Upper lobe of left lung (tissue), 6 donors: ENCODE data around the gene CST8. TPM values are rescaled to one million over a fixed set of nuclear protein-coding genes. Genes with fewer than 3 reads are reported as not detected.

Experiments
- ATAC-seq, 2 donors: fragments of 200-7000 bp; cut with Tn5 transposase; one replicate each; pipeline ENCODE4 v1.9.1; 2022; ENCODE audit warnings: mild to moderate bottlenecking in 2 of 2, moderate library complexity in 2 of 2; ENCODE audit not compliant: low FRiP score in 2 of 2
- DNase-seq, 2 donors: peaks; one replicate each; pipeline ENCODE4 v3.0.0-alpha.2; 2019 to 2020
- H3K27ac ChIP-seq, 4 donors: fragments of 200-600 bp; sonication (generic); one replicate each; pipeline ENCODE4 v1.5.1; 2016 to 2019
- H3K27me3 ChIP-seq, 4 donors: fragments of 200-600 bp; sonication (generic); one replicate each; pipeline ENCODE4 v1.5.1; 2017 to 2019
- H3K36me3 ChIP-seq, 4 donors: fragments of 200-600 bp; sonication (generic); one replicate each; pipeline ENCODE4 v1.5.1; 2016 to 2019
- H3K4me1 ChIP-seq, 4 donors: fragments of 200-600 bp; sonication (generic); one replicate each; pipeline ENCODE4 v1.5.1; 2018 to 2019
- H3K4me3 ChIP-seq, 4 donors: fragments of 200-600 bp; sonication (generic); one replicate each; pipeline ENCODE4 v1.5.1; 2017 to 2019; ENCODE audit warnings: mild to moderate bottlenecking in 2 of 4, moderate library complexity in 1 of 4
- H3K9me3 ChIP-seq, 4 donors: fragments of 200-600 bp; sonication (generic); one replicate each; pipeline ENCODE4 v1.5.1; 2018 to 2019
- EP300 ChIP-seq, 4 donors: sonication (generic); formaldehyde crosslinking; IDR thresholded peaks; one replicate each; pipeline ENCODE4 v1.5.1; 2017; ENCODE audit warnings: antibody characterized with exemption in 4 of 4, control low read depth in 2 of 4
- POLR2A ChIP-seq, 4 donors: fragments of 450-650 bp; IDR thresholded peaks; one replicate each; pipeline ENCODE4 v1.5.1; 2016 to 2017; ENCODE audit warnings: antibody characterized with exemption in 4 of 4, mild to moderate bottlenecking in 2 of 4
- POLR2AphosphoS5 ChIP-seq, 2 donors: sonication (generic); formaldehyde crosslinking; IDR thresholded peaks; one replicate each; pipeline ENCODE4 v1.5.1; 2017; ENCODE audit warnings: antibody characterized with exemption in 2 of 2
- WGBS, 2 donors: methylation state at CpG; one replicate each; pipeline ENCODE4 v1.1.5; 2017 to 2018; 5-methylcytosine and 5-hydroxymethylcytosine counted together
- total RNA-seq, 6 donors: library from RNA; depleted of rRNA in 4 of 6; stranded (reverse); fragments of >200 nt in 4 of 6; gene quantifications; one replicate each; pipeline versions ENCODE4 v1.1.0 to v1.2.1, GENCODE V29; 2016 to 2021
- TF ChIP-seq, protein P1 (sequence below), 6 experiments: fragments of 450-650 bp in 4 of 6; fragments of 200-600 bp in 2 of 6; sonication (generic) in 2 of 6; IDR thresholded peaks; one replicate each; pipeline ENCODE4 v1.5.1; 2016 to 2019; ENCODE audit warnings: antibody characterized with exemption in 6 of 6
- donor health status: DM: no; HTN: no; CAD: no; lungs with moderate emphysema.
- donor health status: DM: no; HTN: yes; CAD: no; lungs with severe emphysema.

Gene CST8
- total RNA-seq, 6 donors from 2014 or later = not detected

DNA sequence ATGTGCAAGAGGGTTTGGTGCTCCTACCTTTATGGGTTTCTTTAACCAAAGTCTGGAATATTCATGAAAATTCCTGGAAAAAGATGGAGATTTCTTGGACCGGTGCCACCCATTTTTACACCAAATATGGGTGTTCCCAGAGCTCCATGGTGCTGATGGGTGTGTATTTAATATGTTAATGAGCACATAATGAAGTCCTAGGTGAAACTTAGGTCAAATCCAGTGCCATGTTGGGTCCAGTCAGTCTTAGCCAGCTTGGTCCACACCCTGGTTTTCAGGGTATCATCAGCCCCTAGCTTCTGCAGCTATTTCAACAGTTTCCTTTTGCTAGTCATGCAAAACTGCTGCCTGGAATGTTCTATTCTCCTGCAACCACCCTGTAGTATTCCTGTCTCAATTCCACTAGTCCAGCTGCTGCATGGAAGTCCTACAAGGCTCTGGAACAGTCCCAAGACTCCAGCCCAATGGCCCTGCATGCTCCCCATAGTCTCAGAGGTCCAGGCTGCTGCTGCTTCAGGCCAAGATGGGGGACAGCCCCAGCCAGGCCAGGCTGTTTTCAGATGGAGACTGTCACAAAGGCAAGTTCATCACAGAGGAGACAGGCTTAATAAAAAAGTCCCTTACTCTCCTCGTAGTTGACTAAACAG, 45.5 kb downstream of the CST8 start:
- Histone ChIP-seq H3K4me1 (no peaks in the 10 kb centered on the region), H3K27ac (no peak overlapping the region), H3K27me3 (no peaks in the 10 kb centered on the region), H3K9me3 (no peaks in the 10 kb centered on the region), H3K36me3 (no peaks in the 10 kb centered on the region), H3K4me3 (no peak overlapping the region)
- DNase-seq (no peak), ATAC-seq (no peak)
- TF ChIP-seq EP300 (IDR thresholded peaks at IDR 0.05) = no peak
- TF ChIP-seq POLR2AphosphoS5 (IDR thresholded peaks at IDR 0.05) = no peak
- TF ChIP-seq POLR2A (IDR thresholded peaks at IDR 0.05) = no peak
- TF ChIP-seq, protein P1, sequence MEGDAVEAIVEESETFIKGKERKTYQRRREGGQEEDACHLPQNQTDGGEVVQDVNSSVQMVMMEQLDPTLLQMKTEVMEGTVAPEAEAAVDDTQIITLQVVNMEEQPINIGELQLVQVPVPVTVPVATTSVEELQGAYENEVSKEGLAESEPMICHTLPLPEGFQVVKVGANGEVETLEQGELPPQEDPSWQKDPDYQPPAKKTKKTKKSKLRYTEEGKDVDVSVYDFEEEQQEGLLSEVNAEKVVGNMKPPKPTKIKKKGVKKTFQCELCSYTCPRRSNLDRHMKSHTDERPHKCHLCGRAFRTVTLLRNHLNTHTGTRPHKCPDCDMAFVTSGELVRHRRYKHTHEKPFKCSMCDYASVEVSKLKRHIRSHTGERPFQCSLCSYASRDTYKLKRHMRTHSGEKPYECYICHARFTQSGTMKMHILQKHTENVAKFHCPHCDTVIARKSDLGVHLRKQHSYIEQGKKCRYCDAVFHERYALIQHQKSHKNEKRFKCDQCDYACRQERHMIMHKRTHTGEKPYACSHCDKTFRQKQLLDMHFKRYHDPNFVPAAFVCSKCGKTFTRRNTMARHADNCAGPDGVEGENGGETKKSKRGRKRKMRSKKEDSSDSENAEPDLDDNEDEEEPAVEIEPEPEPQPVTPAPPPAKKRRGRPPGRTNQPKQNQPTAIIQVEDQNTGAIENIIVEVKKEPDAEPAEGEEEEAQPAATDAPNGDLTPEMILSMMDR (IDR thresholded peaks at IDR 0.05) = no peak
- 79 to 82% methylated on average over 2 of the region's 2 CpGs for WGBS, 2 donors

DNA sequence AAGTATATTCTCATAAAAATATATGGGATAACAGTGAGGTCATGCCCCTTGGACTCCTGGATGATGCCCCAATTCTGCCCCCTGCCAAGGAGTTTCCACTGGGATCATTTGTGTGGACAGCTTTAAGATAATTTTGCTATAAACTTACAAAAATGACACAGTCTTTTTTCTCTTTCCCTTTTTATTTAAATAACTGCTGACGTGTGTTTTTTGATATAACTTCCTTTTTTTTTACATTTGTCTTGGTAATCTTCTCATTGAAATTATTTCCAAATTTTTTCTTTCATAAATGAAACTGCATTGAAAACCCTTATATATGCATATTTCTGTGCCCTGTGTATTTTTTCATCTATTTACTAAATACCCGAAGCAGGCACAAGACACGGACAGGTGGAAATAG, 46.1 kb downstream of the CST8 start:
- Histone ChIP-seq H3K36me3 (no peaks in the 10 kb centered on the region), H3K27ac (no peak overlapping the region), H3K27me3 (no peaks in the 10 kb centered on the region), H3K9me3 (no peaks in the 10 kb centered on the region), H3K4me3 (no peak overlapping the region), H3K4me1 (no peaks in the 10 kb centered on the region)
- TF ChIP-seq, protein P1 (IDR thresholded peaks at IDR 0.05) = no peak
- TF ChIP-seq POLR2A (IDR thresholded peaks at IDR 0.05) (no peak), POLR2AphosphoS5 (IDR thresholded peaks at IDR 0.05) (no peak), EP300 (IDR thresholded peaks at IDR 0.05) (no peak)
- WGBS, 2 donors = 73 to 81% methylated on average over 3 of the region's 3 CpGs
- ATAC-seq (no peak), DNase-seq (no peak)

DNA sequence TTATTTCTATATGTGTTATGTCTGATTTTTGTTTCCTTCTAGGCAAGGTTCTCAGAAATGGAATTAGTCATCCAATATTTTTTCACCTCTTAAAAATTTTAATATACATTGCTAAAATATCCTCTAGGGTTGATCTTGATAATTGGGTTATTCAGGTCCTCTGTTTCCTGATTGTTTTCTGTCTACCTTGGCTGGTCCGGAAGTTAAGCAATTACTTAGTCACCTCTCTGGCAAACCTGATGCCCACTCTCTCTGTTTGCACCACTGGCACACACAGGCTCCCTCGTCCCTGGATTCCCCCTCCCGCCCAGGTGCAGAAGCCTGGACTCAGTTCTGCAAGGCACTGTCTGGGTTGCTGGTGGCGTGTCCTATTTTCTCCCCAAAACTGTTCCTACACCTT, 49.7 kb downstream of the CST8 start:
- Histone ChIP-seq H3K27me3 (no peaks in the 10 kb centered on the region), H3K27ac (no peak overlapping the region), H3K4me1 (no peaks in the 10 kb centered on the region), H3K9me3 (no peaks in the 10 kb centered on the region), H3K4me3 (no peak overlapping the region), H3K36me3 (no peaks in the 10 kb centered on the region)
- ATAC-seq (no peak), DNase-seq (no peak)
- TF ChIP-seq, protein P1 (IDR thresholded peaks at IDR 0.05) = no peak
- TF ChIP-seq POLR2AphosphoS5 (IDR thresholded peaks at IDR 0.05) (no peak), EP300 (IDR thresholded peaks at IDR 0.05) (no peak), POLR2A (IDR thresholded peaks at IDR 0.05) (no peak)
- WGBS, 2 donors = 70 to 76% methylated on average over 4 of the region's 4 CpGs

DNA sequence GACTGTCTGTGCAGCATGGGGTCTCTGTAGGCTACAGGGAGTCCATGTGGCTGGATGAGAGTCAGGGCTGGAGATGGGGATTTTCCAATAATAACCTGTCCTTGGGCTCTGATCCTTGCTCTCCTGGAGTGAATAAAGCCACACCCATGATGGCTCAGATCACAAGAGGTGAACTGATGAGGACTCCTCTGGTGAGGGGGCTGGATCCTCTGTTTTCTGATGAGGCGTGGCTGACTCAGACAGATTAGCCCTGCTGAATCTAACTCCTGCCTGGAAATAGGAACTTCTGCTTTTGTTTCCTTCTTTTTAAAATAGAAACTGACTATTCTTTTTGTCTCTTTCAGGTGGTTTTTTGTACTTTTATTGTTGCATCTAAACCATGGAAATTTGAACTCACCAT, 50.4 kb downstream of the CST8 start:
- no peak for DNase-seq
- H3K27ac ChIP-seq = no peak overlapping the region
- H3K36me3 ChIP-seq = no peaks in the 10 kb centered on the region
- 45 to 59% methylated on average over 1 of the region's 1 CpG for WGBS, 2 donors
- no peaks in the 10 kb centered on the region for H3K4me1 ChIP-seq
- peak in 1 of 2 donors; percentile 45 for ATAC-seq
- TF ChIP-seq, protein P1 (IDR thresholded peaks at IDR 0.05) = no peak
- no peak for TF ChIP-seq EP300 (IDR thresholded peaks at IDR 0.05)
- no peak for TF ChIP-seq POLR2A (IDR thresholded peaks at IDR 0.05)
- no peak for TF ChIP-seq POLR2AphosphoS5 (IDR thresholded peaks at IDR 0.05)
- no peaks in the 10 kb centered on the region for H3K9me3 ChIP-seq
- no peaks in the 10 kb centered on the region for H3K27me3 ChIP-seq
- no peak overlapping the region for H3K4me3 ChIP-seq

DNA sequence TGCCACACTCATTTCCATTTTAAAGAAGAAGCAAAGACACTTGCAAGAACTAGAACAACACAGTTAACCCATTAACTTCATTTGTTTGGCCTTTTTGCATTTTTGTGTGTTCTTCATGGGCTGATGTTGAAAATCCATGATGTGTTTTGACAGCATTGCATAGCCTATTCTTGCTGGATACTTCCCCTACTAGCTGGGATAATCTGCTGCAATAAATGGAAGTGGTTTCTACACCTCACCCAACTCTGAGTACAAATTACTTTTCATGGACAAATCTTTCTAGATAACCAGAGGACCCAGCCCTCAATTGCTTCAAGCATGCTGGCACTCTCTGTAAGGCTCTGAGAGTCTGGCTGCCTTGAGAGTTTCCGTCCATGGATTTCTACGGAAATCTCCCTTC, 50.9 kb downstream of the CST8 start:
- WGBS, 2 donors = 97 to 100% methylated on average over 2 of the region's 2 CpGs
- Histone ChIP-seq H3K36me3 (no peaks in the 10 kb centered on the region), H3K9me3 (no peaks in the 10 kb centered on the region), H3K27ac (no peak overlapping the region), H3K4me3 (no peak overlapping the region), H3K4me1 (no peaks in the 10 kb centered on the region), H3K27me3 (no peaks in the 10 kb centered on the region)
- DNase-seq = no peak
- TF ChIP-seq EP300 (IDR thresholded peaks at IDR 0.05) (no peak), POLR2A (IDR thresholded peaks at IDR 0.05) (no peak)
- TF ChIP-seq, protein P1 (IDR thresholded peaks at IDR 0.05) = no peak
- ATAC-seq = no peak
